SK-N-SH (cell line): Measurements from ENCODE around the gene PLXND1.

Experiments used
- CTCF ChIP-seq: fragments of 200-600 bp; sonication (generic); IDR thresholded peaks from 2 replicates; pipeline ENCODE4 v1.6.1; 2017; ENCODE audit warnings: antibody characterized with exemption, mild to moderate bottlenecking, moderate library complexity
- EP300 ChIP-seq, 2 experiments: IDR thresholded peaks; 2 replicates each; pipeline versions ENCODE4 v1.4.0 to v1.6.1; 2012; ENCODE audit warnings: borderline replicate concordance in 1 of 2, low read depth in 1 of 2, low read length in 1 of 2
- REST ChIP-seq: IDR thresholded peaks from 2 replicates; pipeline ENCODE4 v1.6.1; 2012; ENCODE audit warnings: mild to moderate bottlenecking, low read depth, low read length, moderate library complexity
- TAF1 ChIP-seq: IDR thresholded peaks from 2 replicates; pipeline ENCODE4 v1.6.1; 2012; ENCODE audit warnings: low read depth, mild to moderate bottlenecking, low read length, moderate library complexity, borderline replicate concordance

GRCh38 chr3:129549805-129550204 is 56.7 kb downstream of the PLXND1 start:
- TF ChIP-seq CTCF: no peak
- no peak for TF ChIP-seq EP300 (IDR thresholded peaks at IDR 0.05; ENCODE audit: borderline replicate concordance in 1 of 2, low read depth in 1 of 2, low read length in 1 of 2)
- TF ChIP-seq REST: no peak
- TF ChIP-seq TAF1: no peak
